ENCODE measurements around the gene ABCB9. TPM values are rescaled to one million over a fixed set of nuclear protein-coding genes. Genes with fewer than 3 reads are reported as not detected.

Gene ABCB9
- total RNA-seq, 1 experiment from 2014 or later, result 20.9 TPM

- peak overlapping the region; percentile 96 for H3K9ac ChIP-seq (ENCODE audit: low read length)
- H3K4me3 ChIP-seq (ENCODE audit: low read length), result peak overlapping the region; percentile 96
Measured at GRCh38 chr12:122975790-122976647, 9.8 kb upstream of the ABCB9 start.

GRCh38 chr12:122974892-122975789 lies 8.9 kb upstream of the ABCB9 start, which contains the start of gene OGFOD2:
Gene OGFOD2 (plus strand): TSS chr12:122975244. CDS start chr12:122975252, 8 bp downstream.
- no peaks in the 10 kb centered on the region for H3K9me3 ChIP-seq (ENCODE audit: low read length)
- H4K20me1 ChIP-seq (ENCODE audit: low read length), result no peaks in the 10 kb centered on the region
- ChIA-PET POLR2A (ENCODE audit: unreplicated experiment) (interaction anchor here (0.5 kb wide), 2 partner anchors 76 to 86 kb away, joined by 4 to 6 read pairs; no protein-coding TSS in a partner anchor), CTCF (interaction anchor here (0.6 to 1.6 kb wide), 2 partner anchors 115 to 263 kb away, joined by 6 read pairs; no protein-coding TSS in a partner anchor)
- peaks cover 19% of the 10 kb centered on the region for H3K4me1 ChIP-seq (ENCODE audit: insufficient read depth, low read length)
- intact Hi-C loops (cut with micrococcal nuclease), result loop anchor here (2.0 kb wide), 1 partner anchor 258 kb away; the partner anchor contains the start of genes MPHOSPH9 and MTRFR
- H3K9me2 ChIP-seq (replicated peaks; ENCODE audit: low read length), result no peaks in the 10 kb centered on the region
- no peaks in the 10 kb centered on the region for H3K27me3 ChIP-seq (ENCODE audit: low read length)
- peak within 1 kb of the TSS; percentile 100 for H2AFZ ChIP-seq (ENCODE audit: low read length)
- peaks cover 41% of the 10 kb centered on the region for H3K79me2 ChIP-seq (ENCODE audit: low read length)
- no peaks in the 10 kb centered on the region for H3K36me3 ChIP-seq (ENCODE audit: low read depth, low read length)
- no peaks in the 10 kb centered on the region for H3F3A ChIP-seq (ENCODE audit: low read length, unreplicated experiment)
- peak; percentile 93 for DNase-seq
- TF ChIP-seq CTCF (conservative IDR thresholded peaks at IDR 0.05; ENCODE audit: low read depth, low read length) (no peak), EZH2phosphoT487 (IDR thresholded peaks at IDR 0.05; ENCODE audit: borderline replicate concordance, low read length) (no peak), EZH2 (IDR thresholded peaks at IDR 0.05; ENCODE audit: low read length, unreplicated experiment) (no peak)
- peak within 1 kb of the TSS; percentile 96 for H3K4me3 ChIP-seq (ENCODE audit: low read length)
- ATAC-seq, result peak; percentile 75
- H3K9ac ChIP-seq (ENCODE audit: low read length), result peak within 1 kb of the TSS; percentile 96
- H3K27ac ChIP-seq (ENCODE audit: low read length), result peak within 1 kb of the TSS; percentile 83
- BruUV-seq (replicated peaks), result TSS peak; percentile 52
- H3K4me2 ChIP-seq (ENCODE audit: low read length), result peak within 1 kb of the TSS; percentile 87

More at GRCh38 chr12:122975790-122976647, 9.8 kb upstream of the ABCB9 start:
- Histone ChIP-seq H3F3A (ENCODE audit: low read length, unreplicated experiment) (no peaks in the 10 kb centered on the region), H3K9me2 (replicated peaks; ENCODE audit: low read length) (no peaks in the 10 kb centered on the region), H2AFZ (ENCODE audit: low read length) (peak overlapping the region; percentile 100), H3K79me2 (ENCODE audit: low read length) (peaks cover 49% of the 10 kb centered on the region), H4K20me1 (ENCODE audit: low read length) (no peaks in the 10 kb centered on the region), H3K9me3 (ENCODE audit: low read length) (no peaks in the 10 kb centered on the region), H3K4me1 (ENCODE audit: insufficient read depth, low read length) (peaks cover 19% of the 10 kb centered on the region), H3K4me2 (ENCODE audit: low read length) (peak overlapping the region; percentile 87), H3K27ac (ENCODE audit: low read length) (peak overlapping the region; percentile 83), H3K27me3 (ENCODE audit: low read length) (no peaks in the 10 kb centered on the region), H3K36me3 (ENCODE audit: low read depth, low read length) (no peaks in the 10 kb centered on the region)
- no peak for DNase-seq
- ChIA-PET POLR2A (ENCODE audit: unreplicated experiment) (no interaction called here), CTCF (interaction anchor here (1.6 kb wide), 1 partner anchor 262 kb away, joined by 6 read pairs; no protein-coding TSS in a partner anchor)
- no peak for ATAC-seq
- no peak for TF ChIP-seq CTCF (conservative IDR thresholded peaks at IDR 0.05; ENCODE audit: low read depth, low read length)
- no peak for TF ChIP-seq EZH2 (IDR thresholded peaks at IDR 0.05; ENCODE audit: low read length, unreplicated experiment)
- TF ChIP-seq EZH2phosphoT487 (IDR thresholded peaks at IDR 0.05; ENCODE audit: borderline replicate concordance, low read length), result no peak
- intact Hi-C loops (cut with micrococcal nuclease), result loop anchor here (2.0 kb wide), 1 partner anchor 257 kb away; the partner anchor contains the start of genes MPHOSPH9 and MTRFR
- BruUV-seq (replicated peaks), result no TSS peak
